HepG2 (cell line): ENCODE measurements around the gene PODXL2. TPM values are rescaled to one million over a fixed set of nuclear protein-coding genes. Genes with fewer than 3 reads are reported as not detected.

ENCODE experiments used
- ATAC-seq: fragments of 200-7000 bp; cut with Tn5 transposase; 3 replicates; pipeline ENCODE4 v1.9.1; 2020; ENCODE audit warnings: mild to moderate bottlenecking, moderate library complexity
- BruUV-seq: library from RNA; stranded (reverse); fragments of 400-500 nt; replicated peaks from 2 replicates; lab custom pipeline; 2021; lab: Mats Ljungman, UMichigan
- CTCF ChIA-PET: fragments of 300-600 bp; formaldehyde crosslinking; extraction: SDS; loops from one replicate; lab custom pipeline; 2021; ENCODE audit warnings: low total read pairs, inconsistent platforms, low intra/inter-chr PET ratio; lab: Yijun Ruan, JAX
- POLR2A ChIA-PET: fragments of 350-600 bp; sonication (Branson Sonifier 250); formaldehyde crosslinking; loops from one replicate; lab custom pipeline; 2020; ENCODE audit warnings: antibody characterized with exemption, inconsistent platforms; lab: Yijun Ruan, JAX
- DNase-seq: peaks from one replicate; pipeline ENCODE4 v3.0.0-alpha.2; 2015; ENCODE audit warnings: low spot score
- FAIRE-seq: peaks from 3 replicates; lab custom pipeline; 2011; peaks lifted over from hg19 to GRCh38; lab: Jason Lieb, UNC
- H2AFZ ChIP-seq: one replicate; pipeline ENCODE4 v1.6.1; 2011; ENCODE audit warnings: low read length, inconsistent platforms
- H3K27ac ChIP-seq: fragments of 300-600 bp; 3 replicates; pipeline ENCODE4 v1.8.0; 2011; ENCODE audit warnings: mixed run types, mild to moderate bottlenecking, mixed read lengths, low read length, inconsistent platforms; ENCODE audit not compliant: insufficient read depth; ENCODE audit errors: extremely low read length
- H3K27me3 ChIP-seq, 2 experiments: fragments of 200-600 bp in 1 of 2; 2 replicates in 1 of 2; 3 replicates in 1 of 2; pipeline versions ENCODE4 v1.6.0 to v1.8.0; 2011; ENCODE audit warnings: low read length in 2 of 2, mild to moderate bottlenecking in 2 of 2, moderate library complexity in 2 of 2, inconsistent platforms in 1 of 2; ENCODE audit not compliant: insufficient read depth in 2 of 2, control insufficient read depth in 1 of 2
- H3K36me3 ChIP-seq, 2 experiments: fragments of 200-600 bp in 1 of 2; replicated peaks in 1 of 2; 2 replicates in 1 of 2; 3 replicates in 1 of 2; pipeline versions ENCODE4 v1.5.1 to v1.8.0; 2011; ENCODE audit warnings: low read length in 2 of 2, inconsistent platforms in 1 of 2; ENCODE audit not compliant: insufficient read depth in 2 of 2, control insufficient read depth in 1 of 2
- H3K4me1 ChIP-seq: 2 replicates; pipeline ENCODE4 v1.5.1; 2012; ENCODE audit warnings: low read length, inconsistent platforms; ENCODE audit not compliant: insufficient read depth
- H3K4me2 ChIP-seq: 2 replicates; pipeline ENCODE4 v1.6.0; 2011; ENCODE audit warnings: low read depth, low read length, inconsistent platforms
- H3K4me3 ChIP-seq, 3 experiments: fragments of 200-600 bp in 1 of 3; sonication (generic), shearing (Covaris generic) in 1 of 3; replicated peaks in 1 of 3; 2 replicates each; pipeline ENCODE4 v1.5.1; 2011 to 2016; ENCODE audit warnings: low read length in 3 of 3, inconsistent platforms in 2 of 3, low read depth in 2 of 3, mild to moderate bottlenecking in 2 of 3, control low read depth in 1 of 3, mixed read lengths in 1 of 3; ENCODE audit not compliant: insufficient read depth in 1 of 3
- H3K79me2 ChIP-seq: one replicate; pipeline ENCODE4 v1.6.1; 2011; ENCODE audit warnings: low read length, inconsistent platforms; ENCODE audit not compliant: insufficient read depth
- H3K9ac ChIP-seq: 2 replicates; pipeline ENCODE4 v1.6.0; 2011; ENCODE audit warnings: mild to moderate bottlenecking, low read depth, low read length, inconsistent platforms; ENCODE audit not compliant: insufficient read depth
- H3K9me3 ChIP-seq: 2 replicates; pipeline ENCODE4 v1.5.1; 2012; ENCODE audit warnings: mild to moderate bottlenecking, low read length
- H4K20me1 ChIP-seq: 2 replicates; pipeline ENCODE4 v1.6.0; 2011; ENCODE audit warnings: inconsistent platforms, mild to moderate bottlenecking, low read length, moderate library complexity; ENCODE audit not compliant: insufficient read depth
- ARID3A ChIP-seq: IDR thresholded peaks from 2 replicates; pipeline ENCODE4 v1.6.1; 2012; ENCODE audit warnings: low read depth, low read length, improper control_type of control experiment
- ARID4A ChIP-seq: sonication (generic); formaldehyde crosslinking; IDR thresholded peaks from 2 replicates; pipeline ENCODE4 v1.5.0; 2020; ENCODE audit warnings: mild to moderate bottlenecking, missing genetic modification reagents, borderline replicate concordance
- BRCA1 ChIP-seq: sonication (generic); formaldehyde crosslinking; IDR thresholded peaks from 2 replicates; pipeline ENCODE4 v1.4.0; 2020; ENCODE audit warnings: missing genetic modification reagents
- FIP1L1 ChIP-seq: fragments of 200-400 bp; formaldehyde crosslinking; IDR thresholded peaks from 2 replicates; pipeline ENCODE4 v1.6.1; 2018; ENCODE audit warnings: low read depth, mild to moderate bottlenecking, low read length, moderate library complexity, borderline replicate concordance; ENCODE audit not compliant: insufficient read depth
- GPBP1L1 ChIP-seq: sonication (generic); formaldehyde crosslinking; IDR thresholded peaks from 2 replicates; pipeline ENCODE4 v1.5.0; 2020; ENCODE audit warnings: mild to moderate bottlenecking, missing genetic modification reagents
- NFAT5 ChIP-seq: sonication (generic); formaldehyde crosslinking; IDR thresholded peaks from 2 replicates; pipeline ENCODE4 v1.4.0; 2020; ENCODE audit warnings: missing genetic modification reagents
- RBM22 ChIP-seq: fragments of 200-400 bp; formaldehyde crosslinking; optimal IDR thresholded peaks from 2 replicates; pipeline ENCODE3; 2017; ENCODE audit warnings: mild to moderate bottlenecking, low read length, moderate library complexity
- TCF12 ChIP-seq, 2 experiments: fragments of 450-650 bp in 1 of 2; sonication (generic) in 1 of 2; formaldehyde crosslinking in 1 of 2; IDR thresholded peaks; 2 replicates each; pipeline versions ENCODE4 v1.6.1 to v1.8.0; 2017 to 2022; ENCODE audit warnings: antibody characterized with exemption in 1 of 2, mild to moderate bottlenecking in 1 of 2, missing genetic modification reagents in 1 of 2, moderate library complexity in 1 of 2
- ZFP36L1 ChIP-seq: sonication (generic); formaldehyde crosslinking; IDR thresholded peaks from 2 replicates; pipeline ENCODE4 v1.8.0; 2022; ENCODE audit warnings: mild to moderate bottlenecking, missing genetic modification reagents, moderate library complexity
- ZMYM4 ChIP-seq: sonication (generic); formaldehyde crosslinking; IDR thresholded peaks from 2 replicates; pipeline ENCODE4 v1.8.1; 2023; ENCODE audit warnings: mild to moderate bottlenecking, missing genetic modification reagents
- in situ Hi-C: cut with HindIII; loops from 2 replicates; pipeline ENCODE4 v1.10.0; 2017; ENCODE audit warnings: low pct_unique_long_range_greater_than_20kb; ENCODE audit not compliant: extremely low pct_ligation_motif_present
- intact Hi-C: fragments of 100-400 bp; cut with micrococcal nuclease; formaldehyde crosslinking; loops from one replicate; pipeline ENCODE4 v1.10.0; 2022; ENCODE audit not compliant: unreplicated experiment
- polyA plus RNA-seq, 8 experiments: library from polyadenylated mRNA; depleted of rRNA in 3 of 8; stranded (reverse) in 7 of 8; unstranded in 1 of 8; fragments of >200 nt; fragmentation: Illumina TruSeq in 4 of 8; extraction: Trizol in 4 of 8; gene quantifications; 2 replicates each; pipeline versions ENCODE4 v1.2.1 to v1.2.3, GENCODE V29; 2011 to 2016; ENCODE audit warnings: low read depth in 4 of 8, missing spikeins in 1 of 8, mixed read lengths in 1 of 8; ENCODE audit not compliant: insufficient read depth in 1 of 8
- total RNA-seq, 5 experiments: library from RNA; depleted of rRNA; stranded (reverse); fragments of >200 nt; fragmentation: Illumina TruSeq; extraction: Trizol; gene quantifications; 2 replicates each; pipeline ENCODE4 v1.2.3, GENCODE V29; 2016; ENCODE audit warnings: low read depth in 1 of 5

PODXL2 gene
- total and polyA plus RNA-seq, 2 of the 13 experiments (the other 11 are each of a cell fraction or from before 2014, with no cell fraction given), result 20.4 to 25.1 TPM

- TF ChIP-seq NFAT5, result no peak
Observed at GRCh38 chr3:127612966-127613365, 16.0 kb upstream of the PODXL2 start (continued).

GRCh38 chr3:127613406-127613805, 15.6 kb upstream of the PODXL2 start:
- intact Hi-C loops (no loop called here), in situ Hi-C loops (no loop called here)
- POLR2A ChIA-PET, result no interaction called here
- Histone ChIP-seq H3K27me3 (no peaks in the 10 kb centered on the region), H3K9ac (no peak overlapping the region), H3K4me2 (no peak overlapping the region), H3K9me3 (no peaks in the 10 kb centered on the region), H3K36me3 (peaks cover 30 to 92% of the 10 kb centered on the region in 2 experiments), H3K4me3 (no peak overlapping the region), H2AFZ (no peak overlapping the region), H3K27ac (no peak overlapping the region), H3K79me2 (no peaks in the 10 kb centered on the region), H3K4me1 (peaks cover 6% of the 10 kb centered on the region; the same call in 1 of the 2 replicates), H4K20me1 (no peaks in the 10 kb centered on the region)
- FAIRE-seq (no peak), DNase-seq (no peak), ATAC-seq (no peak)
- CTCF ChIA-PET, result no interaction called here
- BruUV-seq, result no TSS peak
- no peak for TF ChIP-seq ZFP36L1 (CRISPR knock-in tag)
- no peak for TF ChIP-seq BRCA1 (CRISPR knock-in tag)
- no peak for TF ChIP-seq FIP1L1
- no peak for TF ChIP-seq ARID4A (CRISPR knock-in tag)
- no peak for TF ChIP-seq ZMYM4 (CRISPR knock-in tag)
- no peak for TF ChIP-seq ARID3A
- TF ChIP-seq GPBP1L1 (CRISPR knock-in tag), result no peak
- no peak for TF ChIP-seq TCF12 (IDR thresholded peaks at IDR 0.05)
- TF ChIP-seq TCF12 (CRISPR knock-in tag; IDR thresholded peaks at IDR 0.05), result no peak
- no peak for TF ChIP-seq RBM22
